GM19467 (cell line): ENCODE results near the gene CACHD1.
"Not testable (repeated sequence)": the region's sequence is repeated elsewhere in the genome, so short reads cannot be mapped to it uniquely, and the experiment has no call there.

Experiments
- ATAC-seq: cut with Tn5 transposase; IDR thresholded peaks from one replicate; pipeline ENCODE4 v1.9.1; 2021; ENCODE audit warnings: mild to moderate bottlenecking, moderate library complexity; ENCODE audit not compliant: unreplicated experiment

CACHD1 gene

DNA sequence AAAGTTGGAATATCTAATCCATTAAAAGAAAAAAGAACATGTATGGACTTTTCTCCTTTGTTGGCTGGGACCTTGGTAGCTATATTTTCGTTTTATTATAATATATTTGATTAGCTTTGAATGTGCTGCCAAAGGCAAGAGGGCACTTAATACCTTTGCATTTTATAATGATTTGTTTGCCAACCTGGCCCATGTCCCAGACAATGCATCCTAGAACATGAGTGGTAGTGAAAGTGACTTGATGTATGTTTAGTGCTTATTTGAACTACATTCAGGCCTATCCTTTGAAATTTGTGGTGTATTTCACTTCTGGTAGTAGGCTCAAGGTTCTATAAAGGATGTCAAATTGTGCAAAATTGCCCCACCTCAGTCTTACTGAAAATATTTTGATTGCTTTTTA, 25.9 kb downstream of the CACHD1 start:
- no peak for ATAC-seq

DNA sequence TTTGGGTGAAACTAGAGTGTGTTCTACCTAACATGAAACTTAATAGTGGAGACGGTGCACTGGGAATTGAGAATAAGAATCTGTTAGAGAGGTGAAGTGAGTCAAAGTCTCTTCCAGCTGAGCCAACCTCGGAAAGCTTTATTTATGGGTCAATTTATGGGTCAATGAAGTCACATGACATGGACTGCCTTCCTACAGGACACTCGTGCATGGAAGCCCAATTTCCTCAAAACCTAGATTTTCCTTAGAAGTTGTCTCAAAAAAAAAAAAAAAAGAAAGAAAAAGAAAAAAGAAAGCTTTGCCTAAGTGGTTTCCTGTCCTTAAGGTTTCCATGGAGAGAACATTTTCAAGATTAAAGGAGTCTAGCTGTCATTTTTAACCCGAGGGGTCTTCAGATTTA, 26.7 kb downstream of the CACHD1 start:
- ATAC-seq: no peak

DNA sequence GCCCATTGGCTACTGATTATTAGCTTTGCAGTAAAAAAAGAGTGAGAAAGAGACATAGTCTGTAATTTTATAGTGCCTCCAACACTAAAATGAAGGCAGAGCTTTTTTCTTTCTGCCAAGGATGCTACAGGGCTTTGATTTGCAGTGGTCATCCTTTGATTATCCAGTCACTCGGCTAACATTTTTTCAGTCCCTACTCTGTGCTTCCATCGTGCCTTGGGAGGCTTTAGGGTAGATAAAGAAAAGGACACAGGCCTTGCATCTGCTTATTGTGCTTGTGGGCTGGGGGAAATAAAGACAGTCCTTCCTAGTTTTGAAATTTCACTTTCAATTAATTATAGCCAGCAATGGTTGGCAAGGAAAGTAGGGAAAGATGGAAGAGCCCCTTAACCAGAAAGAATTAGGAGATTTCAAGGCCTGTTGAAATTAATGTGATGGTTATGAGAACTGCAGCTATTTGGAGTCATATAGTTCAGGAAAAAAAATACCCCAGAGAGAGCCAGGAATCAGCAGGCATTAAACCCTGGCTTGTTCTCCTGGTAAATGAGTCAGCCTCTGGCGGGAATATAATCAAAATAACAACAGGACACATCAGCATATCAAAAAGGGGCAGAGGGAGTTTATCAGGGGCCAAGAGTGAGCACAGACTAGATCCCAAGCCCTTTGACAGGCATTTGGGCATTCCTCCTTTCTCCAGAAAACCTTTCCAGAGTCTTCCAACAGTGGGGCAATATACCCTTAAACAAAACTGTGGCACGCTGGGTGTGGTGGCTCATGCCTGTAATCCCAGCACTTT, 27.4 kb downstream of the CACHD1 start:
- no peak for ATAC-seq

DNA sequence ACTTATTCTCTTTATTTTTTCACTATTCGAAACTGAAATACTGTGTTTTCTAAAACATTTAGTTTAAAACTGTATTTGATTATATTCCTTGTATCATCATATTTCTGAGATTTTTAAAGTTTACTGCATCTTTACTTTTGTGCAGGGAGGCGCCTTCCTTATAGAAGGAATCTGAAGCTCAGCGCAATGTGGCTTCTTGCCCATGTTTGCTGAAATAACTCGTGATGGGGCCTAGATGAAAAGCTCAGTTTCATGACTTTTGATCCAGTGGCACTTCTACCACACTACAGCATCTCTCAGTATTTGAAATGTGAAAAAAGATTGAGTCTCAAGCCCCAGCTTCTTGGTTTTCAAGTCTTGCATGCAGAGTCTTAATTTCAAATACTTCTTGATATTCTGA, 28.4 kb downstream of the CACHD1 start:
- ATAC-seq: no peak

DNA sequence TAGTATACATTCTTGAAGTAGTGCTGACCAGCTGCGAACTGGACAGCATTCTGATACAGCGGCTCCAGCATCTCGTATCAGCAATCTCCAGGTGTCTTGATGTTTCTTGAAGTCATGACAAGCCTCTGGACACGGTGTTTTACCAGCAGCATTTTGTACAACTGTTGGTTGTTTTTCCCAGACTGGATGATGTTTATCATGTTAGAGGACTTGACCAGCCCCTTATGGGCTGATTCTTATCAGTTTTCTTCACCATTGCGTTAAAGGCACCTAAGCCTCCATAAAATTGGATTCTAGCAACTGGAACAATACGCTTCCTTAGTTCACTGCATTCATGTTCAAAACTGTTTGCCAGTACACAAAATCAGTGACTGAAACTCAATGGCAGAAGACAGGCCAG, 29.1 kb downstream of the CACHD1 start:
- ATAC-seq: no peak

DNA sequence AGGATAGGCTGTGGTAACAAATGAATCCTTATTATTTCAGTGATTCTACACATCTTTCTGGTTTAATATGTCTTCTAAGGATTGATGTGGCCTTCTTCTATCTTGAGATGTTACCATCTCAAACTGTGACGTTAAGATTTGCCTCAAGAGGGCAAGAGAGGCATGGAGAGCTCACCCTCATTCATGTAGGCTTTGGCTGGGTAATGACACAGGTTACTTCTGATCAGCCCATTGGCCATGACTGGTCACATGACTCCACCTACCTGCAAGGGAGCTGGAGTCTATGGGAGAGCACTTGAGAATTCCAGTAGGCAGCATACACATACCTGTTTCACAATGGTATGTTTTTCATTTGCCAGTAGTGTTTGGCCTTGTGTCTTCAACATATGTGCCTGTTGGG, 30.0 kb downstream of the CACHD1 start:
- no peak for ATAC-seq

DNA sequence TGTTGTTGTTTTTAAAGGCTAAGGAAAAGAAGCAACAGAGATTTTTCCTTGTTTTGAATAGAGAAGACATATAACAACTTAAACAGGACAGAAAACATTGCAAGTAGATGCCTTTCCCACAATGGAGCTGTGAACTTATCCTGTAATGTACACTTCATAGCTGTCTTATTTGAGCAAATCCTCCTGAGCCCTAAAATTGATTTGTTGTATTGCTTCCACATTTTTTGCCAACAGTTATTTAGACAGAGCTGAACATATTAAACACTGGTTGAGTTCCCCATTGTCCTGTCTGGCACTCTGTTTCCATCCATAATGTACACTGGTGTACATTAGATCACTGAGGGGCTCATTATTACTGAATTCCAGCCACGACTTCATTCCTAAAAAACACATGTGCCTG, 32.2 kb downstream of the CACHD1 start:
- ATAC-seq: no peak

DNA sequence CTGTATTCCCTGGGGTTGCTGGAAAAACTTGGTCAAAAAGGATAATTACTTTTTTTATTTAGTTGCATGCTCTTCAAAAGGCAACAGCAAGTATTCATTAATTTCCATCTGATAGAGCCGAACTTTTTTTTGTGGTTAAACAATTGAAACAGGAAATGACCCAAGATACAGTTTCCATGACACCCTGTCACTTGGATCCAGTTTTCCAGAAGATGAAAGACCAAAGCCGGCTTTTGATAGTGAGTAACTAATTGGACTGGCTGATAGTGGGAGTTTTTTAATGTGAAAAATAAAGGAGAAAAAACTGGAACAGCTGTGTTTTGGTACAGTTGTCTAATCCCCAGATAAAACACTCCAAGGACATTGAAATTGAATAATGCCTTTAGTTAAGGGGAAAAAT, 33.0 kb downstream of the CACHD1 start:
- no peak for ATAC-seq

DNA sequence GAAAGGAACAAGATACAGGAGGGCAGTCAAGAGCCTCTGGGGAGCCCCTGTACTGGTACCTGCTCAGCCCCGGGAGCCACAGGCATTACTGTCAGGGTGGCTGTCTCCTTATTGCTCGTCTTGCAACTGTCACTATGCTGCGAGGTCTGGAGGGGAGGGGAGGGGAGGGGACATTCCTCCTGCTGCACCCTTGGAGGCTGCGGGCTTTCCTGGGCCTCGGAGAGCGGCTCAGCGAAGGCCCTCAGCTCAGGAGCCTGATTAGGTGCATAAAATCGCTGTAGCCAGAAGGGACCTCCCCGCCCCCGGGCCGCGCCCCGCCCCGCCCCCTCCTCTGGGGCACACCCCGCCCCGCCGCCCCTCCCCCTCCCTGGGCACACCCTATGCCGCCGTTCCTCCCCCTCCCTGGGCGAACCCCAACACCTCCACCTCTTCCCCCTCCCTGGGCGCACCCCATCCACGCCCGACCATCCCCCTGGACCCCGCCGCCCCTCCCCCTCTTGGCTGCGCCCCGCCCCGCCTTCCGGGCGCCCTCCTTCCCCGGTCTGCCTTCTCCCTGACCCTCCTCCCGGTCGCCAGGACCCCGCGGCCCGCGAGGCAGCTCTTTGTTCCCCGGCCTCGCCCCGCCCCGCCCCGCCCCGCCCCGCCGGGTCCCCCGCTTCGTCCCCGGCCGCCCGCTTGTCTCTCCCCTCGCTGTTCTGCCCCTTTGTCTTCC, 35.5 kb downstream of the CACHD1 start:
- no peak for ATAC-seq

DNA sequence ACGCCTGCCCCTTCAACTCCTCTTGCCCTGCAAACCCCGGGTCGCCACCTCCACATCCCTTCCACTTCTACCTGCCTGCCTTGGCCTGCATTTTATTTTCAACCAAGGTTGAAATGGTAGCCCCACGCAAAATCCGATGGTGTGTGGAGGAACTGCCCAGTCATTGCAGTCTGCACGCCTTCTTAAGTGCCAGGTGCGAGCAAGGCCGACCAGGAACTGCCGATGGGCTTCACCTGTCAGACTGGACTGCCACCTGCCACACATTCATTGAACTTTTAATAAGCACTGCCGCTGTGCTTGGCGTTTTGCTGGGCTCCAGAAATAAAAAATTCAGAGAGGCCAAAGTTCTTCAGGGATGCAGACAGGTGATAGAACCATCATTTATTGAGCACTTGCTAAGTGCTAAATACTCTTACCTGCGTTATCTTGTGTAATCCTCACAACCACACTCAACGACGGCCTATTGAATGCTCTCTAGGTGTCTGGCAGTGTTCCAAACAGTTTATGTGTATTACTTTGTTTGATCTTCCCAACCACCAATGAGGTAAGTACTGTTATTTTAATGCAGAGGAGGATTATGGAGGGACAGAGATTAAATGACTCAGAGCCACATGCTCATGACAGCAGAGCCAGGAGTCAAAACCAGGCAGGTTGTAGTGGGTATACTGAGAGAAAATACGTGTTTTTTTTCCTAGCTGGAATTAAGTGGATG, 36.2 kb downstream of the CACHD1 start:
- ATAC-seq: no peak

DNA sequence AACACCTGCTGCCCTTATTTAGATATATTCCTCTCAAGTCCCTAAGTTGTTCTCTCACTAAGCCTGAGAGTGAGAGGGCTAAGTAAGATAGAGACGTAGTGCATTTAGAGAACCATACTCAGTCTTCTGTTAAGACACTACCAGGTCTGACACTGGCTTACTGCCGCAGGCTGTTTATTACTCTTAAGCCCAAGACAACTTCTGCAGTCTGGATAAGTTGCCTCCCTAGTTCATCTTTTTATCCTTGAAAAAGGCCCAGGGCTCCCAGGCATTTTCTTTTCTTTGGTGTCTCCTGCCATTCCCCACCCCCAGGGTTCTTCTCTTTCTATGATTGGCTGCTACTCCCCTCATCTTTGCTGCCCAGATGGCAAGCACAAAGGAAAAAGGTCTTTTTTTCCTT, 38.7 kb downstream of the CACHD1 start:
- ATAC-seq: no peak

DNA sequence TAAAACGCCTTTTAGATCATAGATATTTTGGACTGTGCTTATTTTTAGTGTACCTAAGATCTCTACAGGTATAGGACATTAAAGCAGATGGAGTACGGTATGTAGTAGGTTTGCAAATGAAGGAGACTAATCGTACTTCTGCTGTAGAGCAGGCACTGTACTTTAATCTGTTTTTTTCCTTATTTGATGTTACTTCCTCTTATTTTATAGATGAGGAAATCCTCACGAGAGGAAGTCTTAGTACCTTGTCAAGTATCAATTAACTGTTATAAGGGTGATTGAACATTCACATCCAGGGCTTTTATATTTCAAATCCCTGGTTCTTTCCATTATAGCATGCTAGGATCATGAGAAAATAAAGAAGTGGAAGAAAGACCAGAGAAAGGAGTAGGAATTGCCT, 41.1 kb downstream of the CACHD1 start:
- no peak for ATAC-seq

DNA sequence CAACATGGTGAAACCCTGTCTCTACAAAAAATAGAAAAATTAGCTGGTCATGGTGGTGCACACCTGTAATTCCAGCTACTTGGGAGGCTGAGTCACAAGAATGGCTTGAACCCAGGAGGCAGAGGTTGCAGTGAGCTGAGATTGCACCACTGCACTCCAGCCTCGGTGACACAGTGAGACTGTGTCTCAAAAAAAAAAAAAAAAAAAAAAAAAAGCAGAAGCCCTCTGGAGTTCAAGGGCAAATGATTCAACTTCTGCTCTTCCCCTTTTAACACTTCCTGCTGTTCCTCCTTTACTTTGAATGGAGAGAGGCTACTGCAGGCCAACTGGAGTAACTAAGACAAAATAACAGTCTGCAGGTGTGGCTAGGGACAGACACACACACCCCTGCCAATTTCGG, 42.3 kb downstream of the CACHD1 start:
- ATAC-seq: not testable (repeated sequence)

DNA sequence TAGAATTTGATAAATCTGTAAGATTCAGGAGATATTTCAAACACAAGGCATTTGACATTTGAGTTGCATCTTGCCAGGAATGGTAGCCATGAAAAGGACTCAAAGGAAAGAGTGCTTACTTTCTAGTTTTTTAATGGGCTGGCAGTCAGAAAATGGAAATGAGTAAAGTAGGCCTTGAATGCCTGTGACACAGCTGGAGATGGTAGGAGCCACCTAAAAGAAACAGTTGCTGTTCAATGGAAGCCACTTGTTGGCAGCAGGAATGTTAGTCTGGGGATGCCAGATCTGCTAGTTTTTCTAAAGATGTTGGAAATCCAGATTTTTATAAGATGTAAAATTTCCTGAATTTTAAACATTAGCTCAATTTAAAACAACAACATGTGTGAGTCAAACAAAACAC, 43.6 kb downstream of the CACHD1 start:
- no peak for ATAC-seq

DNA sequence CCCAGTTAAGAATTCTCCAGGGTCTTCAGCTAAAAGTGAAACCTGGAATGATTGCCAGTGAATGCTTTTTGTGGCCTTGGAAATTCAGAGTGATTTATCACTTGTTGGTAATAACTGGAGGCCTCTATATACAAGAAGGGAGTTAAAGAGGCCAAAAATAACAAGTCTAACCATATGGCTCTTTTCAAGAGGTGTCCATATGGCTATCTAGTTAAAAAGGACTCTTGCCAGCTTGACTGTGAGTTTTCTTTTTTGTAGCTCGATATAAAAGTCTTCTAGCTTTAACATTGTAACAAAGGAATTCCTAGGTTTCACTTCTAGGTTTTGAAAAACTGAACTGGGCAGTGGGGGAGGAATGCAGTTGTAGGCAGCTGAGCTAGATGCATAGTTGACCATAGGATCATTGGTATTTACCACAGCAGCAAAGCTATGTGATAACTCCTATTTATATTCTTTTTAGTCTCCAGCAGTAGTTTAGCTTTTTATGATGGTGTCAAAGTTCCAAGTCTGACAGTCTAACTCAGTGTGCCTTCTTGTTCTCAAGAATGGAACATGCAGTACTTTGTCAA, 44.4 kb downstream of the CACHD1 start:
- ATAC-seq: no peak

DNA sequence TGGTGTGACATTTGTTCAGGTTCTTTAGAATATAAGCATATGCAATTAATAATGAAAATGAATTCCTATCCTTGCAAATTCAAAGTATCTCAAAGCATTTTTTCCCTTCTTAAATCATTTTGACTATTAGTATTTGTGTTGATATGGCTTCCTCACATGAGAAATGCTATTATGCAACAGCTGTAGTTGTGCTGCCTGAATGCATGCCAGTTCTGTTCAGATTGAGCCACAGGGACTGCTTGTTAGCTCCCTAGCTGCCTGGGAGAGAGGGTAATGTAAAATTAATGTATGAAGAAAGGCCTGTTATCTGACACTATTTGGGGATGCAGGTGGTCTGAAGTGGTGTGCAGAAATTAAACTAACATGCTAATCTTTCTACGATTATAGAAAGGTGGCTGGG, 45.5 kb downstream of the CACHD1 start:
- no peak for ATAC-seq

DNA sequence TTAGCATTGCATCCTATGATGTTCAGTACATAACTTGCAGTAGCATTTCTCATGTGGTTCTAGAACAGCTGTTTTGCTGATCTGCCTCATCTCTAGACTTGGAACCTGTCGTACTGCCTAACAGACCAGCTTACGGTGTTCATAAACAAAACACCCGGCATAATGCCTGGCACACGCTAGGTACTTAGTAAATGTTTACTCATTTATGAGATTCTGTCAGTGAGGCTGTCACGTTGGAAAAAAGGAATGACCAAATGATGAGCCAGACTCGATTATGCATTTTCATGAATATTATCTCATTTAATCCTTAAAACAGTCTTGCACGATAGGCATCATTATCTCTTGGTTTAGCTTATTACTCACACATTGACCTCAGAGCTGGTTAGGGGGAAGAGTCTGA, 46.4 kb downstream of the CACHD1 start:
- no peak for ATAC-seq

DNA sequence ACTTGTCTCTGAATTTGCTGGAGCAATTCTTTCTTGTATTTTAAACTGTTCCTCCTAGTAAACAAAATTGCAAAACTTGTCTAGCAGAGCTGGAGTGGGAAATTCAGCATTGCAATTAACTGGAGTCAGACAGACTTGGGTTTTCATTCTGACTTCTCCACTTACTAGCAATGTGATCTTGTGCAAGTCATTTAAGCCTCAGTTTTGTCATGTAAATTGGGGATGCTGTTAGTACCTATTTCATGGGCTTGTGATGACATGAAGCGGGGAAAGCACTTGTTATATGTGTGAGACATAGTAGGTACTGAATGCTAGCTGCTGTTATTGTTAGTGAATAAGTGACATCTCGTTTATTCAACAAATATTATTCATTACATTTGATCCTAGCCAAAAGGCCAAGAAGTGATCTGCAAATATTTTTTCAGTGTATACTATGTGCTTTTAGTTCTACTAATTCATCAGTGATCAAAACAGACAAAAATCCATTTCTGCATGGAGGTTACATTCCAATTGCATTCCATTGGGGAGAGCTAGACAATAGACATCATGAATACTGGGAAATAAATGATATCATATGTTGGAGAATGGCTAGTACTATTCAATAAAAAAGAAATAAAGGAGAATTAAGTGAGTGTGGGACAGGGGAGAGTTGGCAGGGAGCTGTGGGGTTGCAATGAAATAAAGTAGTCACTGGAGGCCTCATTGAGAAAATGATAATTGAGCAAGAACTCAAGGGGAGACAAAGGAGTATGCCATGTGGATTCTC, 47.1 kb downstream of the CACHD1 start:
- no peak for ATAC-seq

DNA sequence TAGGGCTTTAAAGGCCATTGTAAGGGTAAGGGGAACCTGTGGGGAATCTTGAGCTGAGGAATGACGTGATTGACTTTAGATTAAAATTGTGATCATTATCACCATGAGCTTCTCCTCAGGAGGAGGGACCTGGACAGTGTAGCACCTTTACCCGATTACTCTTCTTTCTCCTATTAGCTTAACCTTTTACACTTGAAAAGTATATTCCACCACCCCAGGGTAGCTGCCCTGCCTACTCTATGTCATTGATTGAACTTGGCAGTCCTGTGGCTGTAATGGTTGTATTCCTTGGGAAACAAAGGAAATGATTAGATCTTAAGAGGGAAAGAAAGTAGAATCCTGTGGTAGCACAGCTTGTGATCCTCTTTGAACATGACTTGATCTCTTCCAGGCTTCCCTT, 47.7 kb downstream of the CACHD1 start:
- no peak for ATAC-seq

DNA sequence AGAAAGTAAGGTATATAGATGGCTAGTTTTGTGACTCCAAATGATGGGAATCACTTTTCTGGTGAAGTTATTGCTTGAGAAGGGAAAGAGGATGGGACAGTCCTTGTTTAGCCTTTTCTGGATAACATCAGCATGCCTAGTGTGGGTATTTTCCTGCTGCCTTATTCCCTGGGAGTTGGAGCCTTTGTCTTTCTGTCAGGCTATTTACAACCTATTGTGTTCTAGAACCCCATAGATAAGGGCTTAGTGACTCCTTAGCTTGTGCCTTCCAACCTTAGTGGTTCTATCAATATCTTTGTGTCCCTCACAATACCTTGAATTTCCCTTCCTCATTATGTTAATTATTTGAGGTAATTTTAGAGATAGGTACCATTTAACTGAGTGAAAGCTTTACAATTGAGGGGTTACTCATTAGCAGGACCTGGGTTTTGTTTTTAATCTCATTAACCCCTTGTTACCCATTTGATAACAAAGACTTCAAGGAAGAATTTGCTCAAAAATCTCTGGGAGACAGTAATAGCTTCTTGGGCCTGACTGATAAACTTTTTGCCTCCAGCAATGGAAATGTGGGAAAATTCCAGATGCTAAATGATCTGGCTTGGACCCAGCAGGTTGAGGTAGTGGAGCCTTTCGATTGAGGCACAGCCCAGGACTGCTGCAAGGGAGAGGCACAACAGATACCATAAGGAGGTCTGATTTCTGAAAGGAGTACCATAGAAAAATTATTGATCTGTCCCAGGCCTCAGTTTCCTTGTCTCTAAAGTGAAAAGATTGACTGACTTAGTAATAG, 49.0 kb downstream of the CACHD1 start:
- no peak for ATAC-seq
